ENCODE data around the gene CPZ. TPM values are rescaled to one million over a fixed set of nuclear protein-coding genes. Genes with fewer than 3 reads are reported as not detected.

CPZ gene
- total and polyA plus RNA-seq, 4 donors, result 11.9 to 82.0 (median 32.4) TPM

DNA sequence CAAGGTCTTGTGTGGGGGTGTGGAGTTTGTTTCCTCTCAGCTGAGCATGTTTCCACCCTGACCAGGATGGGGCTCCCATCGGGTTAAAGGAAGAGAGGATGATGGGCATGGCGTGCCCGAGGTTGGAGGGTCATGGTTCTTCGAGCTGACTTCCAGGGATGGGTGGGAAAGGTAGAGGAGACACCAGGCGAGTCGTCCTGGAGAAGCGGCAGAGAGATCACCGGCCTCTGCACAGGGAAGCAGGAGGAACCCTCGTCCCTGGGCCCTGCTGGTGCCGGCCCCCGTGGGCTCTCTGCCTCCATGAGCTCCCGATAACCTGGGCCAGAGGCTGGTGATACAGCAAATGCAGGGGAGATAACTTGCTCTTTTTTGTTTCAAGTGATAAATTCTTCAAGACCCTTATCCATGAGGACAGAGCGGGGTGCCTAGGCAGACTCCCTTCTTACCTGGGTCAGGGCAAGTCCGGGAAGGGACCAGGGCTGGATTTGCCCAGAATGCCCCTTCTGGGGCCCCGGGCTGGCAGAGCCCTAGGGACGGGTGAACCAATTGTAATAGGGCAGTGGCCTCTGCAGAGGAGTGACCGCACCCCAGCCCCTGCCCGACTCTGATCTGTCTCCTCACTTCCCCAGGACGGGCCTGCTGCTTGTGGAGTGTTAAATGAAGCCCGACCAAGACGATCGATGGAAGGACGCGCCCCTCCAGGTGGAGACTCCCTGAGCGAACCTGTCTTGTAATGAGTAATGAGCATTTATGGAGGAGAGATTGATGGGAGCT, 63.0 kb downstream of the CPZ start:
- H3K27me3 ChIP-seq (ENCODE audit: control insufficient read depth, insufficient read depth, low read length), result no peaks in the 10 kb centered on the region
- DNase-seq (ENCODE audit: low read depth in 4 of 6, low spot score in 6 of 6), result no peak

DNA sequence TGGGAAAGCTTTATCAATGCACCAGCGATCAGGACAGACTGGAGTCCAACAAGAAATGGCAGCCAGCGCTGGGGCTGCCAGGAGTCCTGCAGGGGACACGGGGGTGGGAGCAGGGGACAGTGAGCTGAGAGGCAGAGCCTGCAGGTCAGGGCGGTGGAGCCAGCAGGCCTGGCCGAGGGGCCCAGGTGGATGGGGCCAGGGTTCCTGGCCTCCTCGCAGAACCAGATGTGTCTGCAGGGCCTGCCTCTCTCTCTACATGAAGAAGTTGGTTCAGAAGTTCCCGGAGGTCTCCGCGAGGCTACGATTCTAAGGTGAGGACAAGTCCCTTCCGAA, 63.6 kb downstream of the CPZ start:
- Histone ChIP-seq H3K9me3 (ENCODE audit: control insufficient read depth, insufficient read depth, low read length) (no peaks in the 10 kb centered on the region), H3K27ac (ENCODE audit: low read depth, low read length) (no peak overlapping the region), H3K27me3 (ENCODE audit: control insufficient read depth, insufficient read depth, low read length) (no peaks in the 10 kb centered on the region), H3K4me1 (ENCODE audit: control insufficient read depth, insufficient read depth, low read length) (no peaks in the 10 kb centered on the region), H3K4me3 (ENCODE audit: low read depth, low read length) (no peak overlapping the region), H3K36me3 (ENCODE audit: control insufficient read depth, insufficient read depth, low read length) (no peaks in the 10 kb centered on the region)
- WGBS (ENCODE audit: insufficient coverage), result 83% methylated on average over 7 of the region's 11 CpGs
- DNase-seq (ENCODE audit: low read depth in 4 of 6, low spot score in 6 of 6), result no peak

More for the DNA sequence above, 63.0 kb downstream of the CPZ start:
- H3K36me3 ChIP-seq (ENCODE audit: control insufficient read depth, insufficient read depth, low read length), result no peaks in the 10 kb centered on the region
- H3K9me3 ChIP-seq (ENCODE audit: control insufficient read depth, insufficient read depth, low read length), result no peaks in the 10 kb centered on the region
- H3K4me3 ChIP-seq (ENCODE audit: low read depth, low read length), result no peak overlapping the region
- H3K27ac ChIP-seq (ENCODE audit: low read depth, low read length), result no peak overlapping the region
- 89% methylated on average over 24 of the region's 25 CpGs for WGBS (ENCODE audit: insufficient coverage)
- no peaks in the 10 kb centered on the region for H3K4me1 ChIP-seq (ENCODE audit: control insufficient read depth, insufficient read depth, low read length)

DNA sequence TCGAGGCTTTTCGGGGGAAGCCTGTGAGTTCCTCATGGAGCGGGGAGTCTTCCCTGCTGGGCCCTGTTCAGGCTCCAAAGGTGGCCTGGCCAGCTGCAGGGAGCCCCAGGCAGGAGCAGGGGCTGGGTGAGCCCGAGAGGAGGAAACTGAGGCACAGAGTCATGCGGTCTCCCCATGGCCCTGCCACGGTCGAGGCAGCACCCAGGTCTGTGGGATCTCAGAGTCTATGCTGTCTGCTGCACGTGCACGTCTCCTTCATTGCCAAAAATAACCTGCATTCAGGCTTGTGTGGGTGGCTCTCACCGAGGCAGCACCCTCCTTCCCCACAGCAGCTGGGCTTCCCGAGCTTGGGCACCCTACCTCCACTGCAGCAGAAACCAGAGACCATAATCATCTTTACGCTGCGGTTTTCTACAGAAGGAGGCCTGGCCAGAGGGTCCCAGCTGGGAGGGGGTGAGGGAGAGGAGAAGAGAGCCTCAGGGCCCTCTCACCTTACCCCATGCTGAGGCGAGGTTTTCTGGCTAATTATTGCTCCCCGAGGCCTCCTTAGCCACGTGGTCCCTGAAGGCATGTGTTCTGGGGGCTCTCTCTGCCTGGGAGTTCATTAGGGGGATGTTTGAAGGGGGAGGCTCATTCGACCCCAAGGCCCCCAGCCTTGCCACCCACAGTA, 64.3 kb downstream of the CPZ start:
- WGBS (ENCODE audit: insufficient coverage), result 70% methylated on average over 12 of the region's 17 CpGs
- Histone ChIP-seq H3K4me1 (ENCODE audit: control insufficient read depth, insufficient read depth, low read length) (no peaks in the 10 kb centered on the region), H3K27me3 (ENCODE audit: control insufficient read depth, insufficient read depth, low read length) (no peaks in the 10 kb centered on the region), H3K4me3 (ENCODE audit: low read depth, low read length) (no peak overlapping the region), H3K27ac (ENCODE audit: low read depth, low read length) (no peak overlapping the region), H3K9me3 (ENCODE audit: control insufficient read depth, insufficient read depth, low read length) (no peaks in the 10 kb centered on the region), H3K36me3 (ENCODE audit: control insufficient read depth, insufficient read depth, low read length) (no peaks in the 10 kb centered on the region)
- no peak for DNase-seq (ENCODE audit: low read depth in 4 of 6, low spot score in 6 of 6)

- Histone ChIP-seq H3K4me3 (ENCODE audit: low read depth, low read length) (no peak overlapping the region), H3K4me1 (ENCODE audit: control insufficient read depth, insufficient read depth, low read length) (no peaks in the 10 kb centered on the region), H3K9me3 (ENCODE audit: control insufficient read depth, insufficient read depth, low read length) (no peaks in the 10 kb centered on the region), H3K27me3 (ENCODE audit: control insufficient read depth, insufficient read depth, low read length) (no peaks in the 10 kb centered on the region), H3K36me3 (ENCODE audit: control insufficient read depth, insufficient read depth, low read length) (no peaks in the 10 kb centered on the region), H3K27ac (ENCODE audit: low read depth, low read length) (no peak overlapping the region)
- DNase-seq (ENCODE audit: low read depth in 4 of 6, low spot score in 6 of 6), result no peak
- 87% methylated on average over 11 of the region's 11 CpGs for WGBS (ENCODE audit: insufficient coverage)
Observed at GRCh38 chr4:8657381-8658088, 65.0 kb downstream of the CPZ start.

GRCh38 chr4:8662776-8663175, 70.2 kb downstream of the CPZ start:
- H3K4me3 ChIP-seq (ENCODE audit: low read depth, low read length), result no peak overlapping the region
- H3K36me3 ChIP-seq (ENCODE audit: control insufficient read depth, insufficient read depth, low read length), result no peaks in the 10 kb centered on the region
- H3K27ac ChIP-seq (ENCODE audit: low read depth, low read length), result no peak overlapping the region
- DNase-seq (ENCODE audit: low read depth in 4 of 6, low spot score in 6 of 6), result no peak
- H3K4me1 ChIP-seq (ENCODE audit: control insufficient read depth, insufficient read depth, low read length), result no peaks in the 10 kb centered on the region
- 67% methylated on average over 7 of the region's 9 CpGs for WGBS (ENCODE audit: insufficient coverage)
- H3K27me3 ChIP-seq (ENCODE audit: control insufficient read depth, insufficient read depth, low read length), result no peaks in the 10 kb centered on the region
- no peaks in the 10 kb centered on the region for H3K9me3 ChIP-seq (ENCODE audit: control insufficient read depth, insufficient read depth, low read length)

DNA sequence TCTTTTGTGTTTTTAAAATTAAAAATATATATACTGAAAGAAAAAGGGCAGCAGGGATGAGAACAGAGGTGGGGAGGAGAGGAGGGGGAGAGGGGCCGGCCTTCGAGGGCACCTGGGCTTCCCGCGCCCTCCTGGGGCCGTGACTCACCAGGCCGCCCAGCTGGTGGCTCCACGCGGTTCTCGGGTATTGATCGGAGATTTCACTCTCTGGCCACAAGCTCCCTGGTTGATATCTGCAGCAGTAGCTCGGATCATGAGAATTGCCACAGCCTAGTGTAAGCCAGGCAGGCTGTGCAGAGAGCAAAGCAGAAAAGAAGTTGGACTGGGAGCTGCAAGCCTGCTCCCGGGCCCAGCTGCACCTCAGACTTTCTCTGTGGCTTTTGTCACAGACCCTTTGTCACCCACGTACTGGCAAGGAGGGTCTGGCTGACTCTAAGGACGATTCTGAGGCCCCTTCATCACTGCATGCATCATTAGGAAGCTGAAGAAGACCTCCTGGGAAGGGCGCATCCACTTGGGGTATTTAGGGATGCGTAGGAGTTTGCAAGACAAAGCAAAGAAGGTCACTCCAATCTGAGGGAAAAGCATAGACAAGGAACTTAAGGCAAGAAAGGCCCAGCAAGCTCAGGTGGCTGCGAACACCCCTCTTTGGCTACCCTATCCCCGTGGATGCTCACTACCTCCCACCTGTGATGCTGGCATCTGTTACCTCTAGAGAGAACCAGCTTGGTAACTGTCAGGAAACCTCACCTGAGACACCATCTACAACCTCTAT, 71.7 kb downstream of the CPZ start:
- no peaks in the 10 kb centered on the region for H3K36me3 ChIP-seq (ENCODE audit: control insufficient read depth, insufficient read depth, low read length)
- no peak overlapping the region for H3K27ac ChIP-seq (ENCODE audit: low read depth, low read length)
- DNase-seq (ENCODE audit: low read depth in 4 of 6, low spot score in 6 of 6), result no peak
- WGBS (ENCODE audit: insufficient coverage), result 73% methylated on average over 18 of the region's 18 CpGs
- no peaks in the 10 kb centered on the region for H3K9me3 ChIP-seq (ENCODE audit: control insufficient read depth, insufficient read depth, low read length)
- H3K27me3 ChIP-seq (ENCODE audit: control insufficient read depth, insufficient read depth, low read length), result no peaks in the 10 kb centered on the region
- no peaks in the 10 kb centered on the region for H3K4me1 ChIP-seq (ENCODE audit: control insufficient read depth, insufficient read depth, low read length)
- H3K4me3 ChIP-seq (ENCODE audit: low read depth, low read length), result no peak overlapping the region

DNA sequence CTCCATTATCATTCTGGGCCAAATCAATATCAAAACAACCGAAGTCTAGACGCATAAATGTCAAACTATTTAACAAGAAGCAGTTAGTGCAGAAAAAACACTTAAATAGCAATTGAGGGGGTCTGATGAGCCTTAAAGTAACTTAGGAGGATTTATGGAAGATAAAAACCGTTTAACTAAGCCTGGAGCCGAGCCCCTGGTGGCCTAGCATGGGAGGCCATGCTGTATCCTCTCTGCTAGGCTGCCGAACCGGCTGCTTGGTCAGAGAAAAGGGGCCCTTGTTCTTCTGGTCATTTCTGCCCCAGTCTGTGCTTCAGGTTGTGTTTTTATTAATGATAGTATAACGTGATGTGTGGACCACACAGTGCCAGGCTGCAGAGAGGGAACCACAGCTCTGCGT, 72.4 kb downstream of the CPZ start:
- no peaks in the 10 kb centered on the region for H3K36me3 ChIP-seq (ENCODE audit: control insufficient read depth, insufficient read depth, low read length)
- DNase-seq (ENCODE audit: low read depth in 4 of 6, low spot score in 6 of 6), result peak in 1 of 6 donors; percentile 7
- WGBS (ENCODE audit: insufficient coverage), result 51% methylated on average over 5 of the region's 8 CpGs
- H3K27me3 ChIP-seq (ENCODE audit: control insufficient read depth, insufficient read depth, low read length), result no peaks in the 10 kb centered on the region
- no peak overlapping the region for H3K4me3 ChIP-seq (ENCODE audit: low read depth, low read length)
- H3K9me3 ChIP-seq (ENCODE audit: control insufficient read depth, insufficient read depth, low read length), result no peaks in the 10 kb centered on the region
- no peaks in the 10 kb centered on the region for H3K4me1 ChIP-seq (ENCODE audit: control insufficient read depth, insufficient read depth, low read length)
- H3K27ac ChIP-seq (ENCODE audit: low read depth, low read length), result no peak overlapping the region

GRCh38 chr4:8665406-8666360, 73.1 kb downstream of the CPZ start:
- no peaks in the 10 kb centered on the region for H3K4me1 ChIP-seq (ENCODE audit: control insufficient read depth, insufficient read depth, low read length)
- no peaks in the 10 kb centered on the region for H3K9me3 ChIP-seq (ENCODE audit: control insufficient read depth, insufficient read depth, low read length)
- no peaks in the 10 kb centered on the region for H3K36me3 ChIP-seq (ENCODE audit: control insufficient read depth, insufficient read depth, low read length)
- H3K27me3 ChIP-seq (ENCODE audit: control insufficient read depth, insufficient read depth, low read length), result no peaks in the 10 kb centered on the region
- H3K4me3 ChIP-seq (ENCODE audit: low read depth, low read length), result no peak overlapping the region
- no peak for DNase-seq (ENCODE audit: low read depth in 4 of 6, low spot score in 6 of 6)
- 67% methylated on average over 14 of the region's 19 CpGs for WGBS (ENCODE audit: insufficient coverage)
- H3K27ac ChIP-seq (ENCODE audit: low read depth, low read length), result no peak overlapping the region
